Endothelial cell of umbilical vein (primary cell): ENCODE measurements around the gene MMP14. TPM values are rescaled to one million over a fixed set of nuclear protein-coding genes. Genes with fewer than 3 reads are reported as not detected.
"Not testable (repeated sequence)": the region's sequence is repeated elsewhere in the genome, so short reads cannot be mapped to it uniquely, and the experiment has no call there.

ENCODE experiments used
- BruUV-seq: library from RNA; stranded (reverse); fragments of 400-500 nt; replicated peaks from 2 replicates; lab custom pipeline; 2021; lab: Mats Ljungman, UMichigan
- CTCF ChIA-PET: fragments of 300-600, 350-600 bp; sonication (Branson Sonifier 250); formaldehyde crosslinking; loops from one replicate; lab custom pipeline; 2021; ENCODE audit warnings: antibody characterized with exemption, inconsistent platforms; lab: Charles Lee
- POLR2A ChIA-PET: fragments of 300-600, 350-600 bp; sonication (Branson Sonifier 250); formaldehyde crosslinking; loops from one replicate; lab custom pipeline; 2021; ENCODE audit warnings: antibody characterized with exemption, inconsistent platforms; lab: Charles Lee
- DNase-seq: peaks from one replicate; pipeline ENCODE4 v3.0.0-alpha.2; 2011; ENCODE audit warnings: low read depth, low spot score
- FAIRE-seq: peaks from 2 replicates; lab custom pipeline; 2011; peaks lifted over from hg19 to GRCh38; lab: Jason Lieb, UNC
- H2AFZ ChIP-seq: 2 replicates; pipeline ENCODE4 v1.6.0; 2012; ENCODE audit warnings: low read depth, low read length, control low read depth, inconsistent platforms
- H3K27ac ChIP-seq: 2 replicates; pipeline ENCODE4 v1.5.1; 2011; ENCODE audit warnings: low read depth, mild to moderate bottlenecking, control low read depth, low read length, moderate library complexity; ENCODE audit not compliant: insufficient read depth
- H3K27me3 ChIP-seq, 2 experiments: 2 replicates each; pipeline versions ENCODE4 v1.6.0 to v1.6.1; 2011; ENCODE audit warnings: low read length in 2 of 2, mixed read lengths in 1 of 2; ENCODE audit not compliant: control insufficient read depth in 2 of 2, insufficient read depth in 2 of 2
- H3K36me3 ChIP-seq, 2 experiments: 2 replicates in 1 of 2; 3 replicates in 1 of 2; pipeline ENCODE4 v1.5.1; 2011; ENCODE audit warnings: low read length in 2 of 2, mild to moderate bottlenecking in 1 of 2, moderate library complexity in 1 of 2; ENCODE audit not compliant: control insufficient read depth in 2 of 2, insufficient read depth in 2 of 2; ENCODE audit errors: extremely low read depth in 1 of 2
- H3K4me1 ChIP-seq: 3 replicates; pipeline ENCODE4 v1.5.1; 2011; ENCODE audit warnings: mild to moderate bottlenecking, low read length; ENCODE audit not compliant: control insufficient read depth, insufficient read depth; ENCODE audit errors: extremely low read depth
- H3K4me2 ChIP-seq: 2 replicates; pipeline ENCODE4 v1.6.1; 2011; ENCODE audit warnings: low read length, control low read depth, mixed read lengths; ENCODE audit not compliant: insufficient read depth
- H3K4me3 ChIP-seq, 3 experiments: fragments of 200-600 bp in 1 of 3; sonication (generic), shearing (Covaris generic) in 1 of 3; replicated peaks in 1 of 3; 2 replicates each; pipeline ENCODE4 v1.5.1; 2011 to 2016; ENCODE audit warnings: control low read depth in 3 of 3, low read length in 3 of 3, mild to moderate bottlenecking in 2 of 3, inconsistent platforms in 1 of 3, low read depth in 1 of 3, moderate library complexity in 1 of 3; ENCODE audit not compliant: insufficient read depth in 1 of 3
- H3K79me2 ChIP-seq: 2 replicates; pipeline ENCODE4 v1.6.0; 2012; ENCODE audit warnings: low read length, inconsistent platforms; ENCODE audit not compliant: control insufficient read depth, insufficient read depth
- H3K9ac ChIP-seq: replicated peaks from 2 replicates; pipeline ENCODE3; 2011; ENCODE audit warnings: low read length, control low read depth; ENCODE audit not compliant: insufficient read depth; ENCODE audit errors: extremely low read depth
- H3K9me1 ChIP-seq: replicated peaks from 3 replicates; pipeline ENCODE4 v1.6.0; 2011; ENCODE audit warnings: mild to moderate bottlenecking, low read length; ENCODE audit not compliant: control insufficient read depth, insufficient read depth; ENCODE audit errors: extremely low read depth
- H3K9me3 ChIP-seq: replicated peaks from 2 replicates; pipeline ENCODE4 v1.5.1; 2012; ENCODE audit warnings: low read length, inconsistent platforms; ENCODE audit not compliant: control insufficient read depth, insufficient read depth
- H4K20me1 ChIP-seq: replicated peaks from 2 replicates; pipeline ENCODE3; 2011; ENCODE audit warnings: mild to moderate bottlenecking, low read length; ENCODE audit not compliant: control insufficient read depth, insufficient read depth; ENCODE audit errors: extremely low read depth
- EZH2 ChIP-seq: IDR thresholded peaks from 2 replicates; pipeline ENCODE4 v1.6.1; 2012; ENCODE audit warnings: borderline replicate concordance, low read depth, mild to moderate bottlenecking, moderate library complexity, low read length, inconsistent platforms; ENCODE audit not compliant: severe bottlenecking
- JUN ChIP-seq: IDR thresholded peaks from 2 replicates; pipeline ENCODE4 v1.6.1; 2011; ENCODE audit warnings: borderline replicate concordance, low read depth; ENCODE audit not compliant: insufficient read length, insufficient read depth
- MYC ChIP-seq: IDR thresholded peaks from one replicate; pipeline ENCODE4 v1.6.1; 2011; ENCODE audit warnings: mild to moderate bottlenecking, low read depth, low read length
- dilution Hi-C: fragments of 300-500 bp; cut with MboI; formaldehyde crosslinking; loops from one replicate; pipeline ENCODE4 v1.15.0; 2019; ENCODE audit warnings: low sequenced_read_pairs; ENCODE audit not compliant: extremely low pct_ligation_motif_present
- intact Hi-C: fragments of 100-400 bp; cut with micrococcal nuclease; formaldehyde crosslinking; loops from one replicate; pipeline ENCODE4 v1.10.0; 2022
- polyA plus RNA-seq, 4 experiments: library from polyadenylated mRNA; depleted of rRNA in 3 of 4; stranded (reverse) in 3 of 4; unstranded in 1 of 4; fragments of >200 nt; gene quantifications; 2 replicates each; pipeline versions ENCODE4 v1.2.1 to v1.2.3, GENCODE V29; 2011 to 2012; ENCODE audit warnings: missing spikeins in 1 of 4
- total RNA-seq: library from RNA; stranded (reverse); gene quantifications from 2 replicates; pipeline ENCODE4 v1.2.3, GENCODE V29; 2021
- TF ChIP-seq, protein P1 (sequence below), 2 donors: IDR thresholded peaks; 1 replicate in 1 of 2; 2 replicates in 1 of 2; pipeline ENCODE4 v1.5.1; 2011; ENCODE audit warnings: low read length in 2 of 2, mild to moderate bottlenecking in 2 of 2, moderate library complexity in 2 of 2, control low read depth in 1 of 2, inconsistent platforms in 1 of 2, low read depth in 1 of 2; ENCODE audit not compliant: insufficient read depth in 1 of 2; ENCODE audit errors: extremely low read depth in 1 of 2

MMP14 gene
- total and polyA plus RNA-seq, 2 donors (not counting 3 experiments of a cell fraction or from before 2014, with no cell fraction given), result 506 to 603 TPM

DNA sequence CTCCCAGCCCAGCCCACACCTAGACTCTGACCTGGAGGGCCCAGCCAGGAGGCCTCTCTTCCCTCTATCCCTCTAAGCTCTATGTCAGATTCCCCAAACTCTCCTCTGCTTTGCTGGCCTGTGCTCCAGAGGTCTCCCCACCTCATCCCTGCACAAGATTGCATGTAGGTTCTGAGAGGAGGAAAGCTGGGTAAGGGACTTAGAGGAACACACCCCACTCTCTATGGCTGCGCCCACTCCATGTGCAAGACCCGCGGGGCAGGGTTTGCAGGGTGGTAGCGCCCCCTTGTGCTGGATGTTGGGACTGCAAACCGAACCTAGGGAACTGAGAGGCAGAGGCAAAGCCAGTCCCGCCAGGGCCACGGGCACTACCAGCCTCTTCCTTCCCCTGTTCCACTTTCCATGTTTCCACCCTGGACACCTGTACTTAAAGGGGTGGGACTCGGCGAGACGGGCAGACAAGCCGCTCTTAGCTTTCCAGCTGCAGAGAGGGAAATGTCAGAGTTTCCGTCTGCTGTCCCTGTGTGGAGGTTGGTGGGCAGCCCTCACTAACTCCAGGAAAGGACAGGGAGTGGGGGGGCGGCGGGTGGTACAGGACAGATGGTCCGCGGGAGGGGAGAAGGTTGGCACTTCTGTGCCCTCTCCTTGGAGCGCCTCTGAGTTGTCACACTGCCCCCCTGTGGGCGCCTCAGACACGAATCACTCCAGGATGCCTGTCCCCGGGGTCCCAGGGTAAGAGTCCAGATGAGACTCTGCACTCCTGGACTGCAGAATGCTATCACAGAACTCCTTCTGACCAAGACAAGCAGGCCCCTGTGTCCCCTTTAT is 16.8 kb downstream of the MMP14 start:
- Histone ChIP-seq H3K9me1 (no peaks in the 10 kb centered on the region), H3K4me1 (peaks cover 49% of the 10 kb centered on the region), H3K79me2 (no peaks in the 10 kb centered on the region), H4K20me1 (no peaks in the 10 kb centered on the region), H2AFZ (peak overlapping the region; percentile 93), H3K4me2 (peak overlapping the region; percentile 87), H3K4me3 (peak overlapping the region in 2 of 3 experiments; percentile 32 to 52), H3K9ac (peak overlapping the region; percentile 79), H3K9me3 (no peaks in the 10 kb centered on the region), H3K27me3 (no peaks in the 10 kb centered on the region), H3K36me3 (no peaks in the 10 kb centered on the region), H3K27ac (peak overlapping the region; percentile 98)
- DNase-seq, result peak; percentile 85
- FAIRE-seq, result peak; percentile 95
- intact Hi-C loops (loop anchor here (1.0 to 10.0 kb wide), 11 partner anchors 19 to 466 kb away; partner anchors contain the start of gene OXA1L), dilution Hi-C loops (no loop called here)
- TF ChIP-seq, protein P1, sequence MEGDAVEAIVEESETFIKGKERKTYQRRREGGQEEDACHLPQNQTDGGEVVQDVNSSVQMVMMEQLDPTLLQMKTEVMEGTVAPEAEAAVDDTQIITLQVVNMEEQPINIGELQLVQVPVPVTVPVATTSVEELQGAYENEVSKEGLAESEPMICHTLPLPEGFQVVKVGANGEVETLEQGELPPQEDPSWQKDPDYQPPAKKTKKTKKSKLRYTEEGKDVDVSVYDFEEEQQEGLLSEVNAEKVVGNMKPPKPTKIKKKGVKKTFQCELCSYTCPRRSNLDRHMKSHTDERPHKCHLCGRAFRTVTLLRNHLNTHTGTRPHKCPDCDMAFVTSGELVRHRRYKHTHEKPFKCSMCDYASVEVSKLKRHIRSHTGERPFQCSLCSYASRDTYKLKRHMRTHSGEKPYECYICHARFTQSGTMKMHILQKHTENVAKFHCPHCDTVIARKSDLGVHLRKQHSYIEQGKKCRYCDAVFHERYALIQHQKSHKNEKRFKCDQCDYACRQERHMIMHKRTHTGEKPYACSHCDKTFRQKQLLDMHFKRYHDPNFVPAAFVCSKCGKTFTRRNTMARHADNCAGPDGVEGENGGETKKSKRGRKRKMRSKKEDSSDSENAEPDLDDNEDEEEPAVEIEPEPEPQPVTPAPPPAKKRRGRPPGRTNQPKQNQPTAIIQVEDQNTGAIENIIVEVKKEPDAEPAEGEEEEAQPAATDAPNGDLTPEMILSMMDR (IDR thresholded peaks at IDR 0.05; ENCODE audit: extremely low read depth in 1 of 2, insufficient read depth in 1 of 2, low read depth in 1 of 2, low read length in 2 of 2), result peak; percentile 85 to 93
- TF ChIP-seq MYC, result peak; percentile 46
- TF ChIP-seq JUN, result no peak
- TF ChIP-seq EZH2, result no peak
- POLR2A ChIA-PET, result interaction anchor here (0.9 to 1.0 kb wide), 2 partner anchors 30 to 31 kb away, joined by 5 read pairs; no protein-coding TSS in a partner anchor
- CTCF ChIA-PET, result interaction anchor here (0.7 to 10.2 kb wide), 28 partner anchors 10 to 464 kb away, joined by 3 to 313 read pairs (median 4); partner anchors contain the start of genes LRP10, MMP14, MRPL52 and OXA1L
- BruUV-seq, result no TSS peak

DNA sequence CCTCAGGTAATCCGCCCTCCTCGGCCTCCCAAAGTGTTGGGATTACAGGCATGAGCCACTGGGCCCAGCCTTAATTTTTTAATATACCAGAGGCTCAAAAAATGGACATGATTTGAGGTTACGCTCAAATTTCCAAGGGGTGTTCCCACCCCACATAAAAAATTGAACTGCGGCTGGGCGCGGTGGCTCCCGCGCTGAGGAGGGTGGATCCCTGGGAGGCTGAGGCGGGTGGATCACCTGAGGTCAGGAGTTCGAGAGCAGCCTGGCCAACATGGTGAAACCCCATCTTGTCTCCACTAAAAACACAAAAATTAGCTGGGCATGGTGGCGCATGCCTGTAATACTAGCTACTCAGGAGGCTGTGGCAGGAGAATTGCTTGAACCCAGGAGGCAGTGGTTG is 17.9 kb downstream of the MMP14 start:
- H3K36me3 ChIP-seq, H3K4me2 ChIP-seq, H3K79me2 ChIP-seq, DNase-seq, H4K20me1 ChIP-seq, H3K9me1 ChIP-seq, H3K27ac ChIP-seq, BruUV-seq, dilution Hi-C loops, H3K9me3 ChIP-seq, H2AFZ ChIP-seq, FAIRE-seq, H3K27me3 ChIP-seq, H3K9ac ChIP-seq, H3K4me3 ChIP-seq: not testable (repeated sequence)
- peaks cover 37% of the 10 kb centered on the region for H3K4me1 ChIP-seq
- POLR2A ChIA-PET, result interaction anchor here (0.9 kb wide), 1 partner anchor 32 kb away, joined by 5 read pairs; no protein-coding TSS in a partner anchor
- CTCF ChIA-PET, result interaction anchor here (0.8 to 10.2 kb wide), 12 partner anchors 9 to 295 kb away, joined by 3 to 313 read pairs (median 28); partner anchors contain the start of genes ABHD4, LRP10, MMP14 and MRPL52
- intact Hi-C loops, result loop anchor here (10.0 kb wide), 1 partner anchor 379 kb away; no protein-coding TSS in a partner anchor
